RWPE1 (cell line): ENCODE results near the gene SRCAP.

Source experiments
- CTCF ChIA-PET: fragments of 350-600 bp; sonication (Branson Sonifier 250); formaldehyde crosslinking; extraction: SDS; loops from one replicate; lab custom pipeline; 2021; lab: Yijun Ruan, JAX
- POLR2A ChIA-PET: fragments of 400-600 bp; formaldehyde crosslinking; extraction: SDS; loops from one replicate; lab custom pipeline; 2020; ENCODE audit warnings: antibody characterized with exemption; ENCODE audit not compliant: low non-redundant PET; lab: Yijun Ruan, JAX
- DNase-seq: peaks from one replicate; pipeline ENCODE4 v3.0.0; 2012; ENCODE audit warnings: low spot score
- H3K27ac ChIP-seq: fragments of 450-650 bp; 2 replicates; pipeline ENCODE4 v1.5.1; 2017
- TF ChIP-seq, protein P1 (sequence below): fragments of 450-650 bp; conservative IDR thresholded peaks from 2 replicates; pipeline ENCODE4 v1.5.1; 2017; ENCODE audit warnings: low read depth, mild to moderate bottlenecking

The SRCAP gene

DNA sequence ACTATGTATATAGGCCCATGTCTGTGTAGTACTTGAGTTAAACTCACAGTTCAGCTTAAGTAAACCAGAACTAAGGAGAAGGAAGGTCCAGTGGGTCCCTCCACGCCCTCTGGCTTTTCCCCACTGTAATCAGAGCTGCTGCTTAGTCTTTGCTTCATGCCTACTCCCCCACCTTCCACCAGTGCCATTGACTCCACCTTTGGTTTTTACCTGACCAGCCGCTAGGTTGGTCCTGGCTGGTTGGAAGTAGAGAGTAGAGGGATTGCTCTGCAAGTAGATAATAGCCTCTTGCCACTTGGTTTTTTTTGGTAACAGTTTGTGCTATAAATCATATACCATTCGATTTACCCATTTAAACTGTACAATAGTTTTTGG lies 26.4 kb downstream of the SRCAP start:
- POLR2A ChIA-PET = interaction anchor here (0.5 kb wide), 1 partner anchor 17 kb away, joined by 7 read pairs; no protein-coding TSS in a partner anchor
- no peak overlapping the region for H3K27ac ChIP-seq
- DNase-seq = no peak
- TF ChIP-seq, protein P1, sequence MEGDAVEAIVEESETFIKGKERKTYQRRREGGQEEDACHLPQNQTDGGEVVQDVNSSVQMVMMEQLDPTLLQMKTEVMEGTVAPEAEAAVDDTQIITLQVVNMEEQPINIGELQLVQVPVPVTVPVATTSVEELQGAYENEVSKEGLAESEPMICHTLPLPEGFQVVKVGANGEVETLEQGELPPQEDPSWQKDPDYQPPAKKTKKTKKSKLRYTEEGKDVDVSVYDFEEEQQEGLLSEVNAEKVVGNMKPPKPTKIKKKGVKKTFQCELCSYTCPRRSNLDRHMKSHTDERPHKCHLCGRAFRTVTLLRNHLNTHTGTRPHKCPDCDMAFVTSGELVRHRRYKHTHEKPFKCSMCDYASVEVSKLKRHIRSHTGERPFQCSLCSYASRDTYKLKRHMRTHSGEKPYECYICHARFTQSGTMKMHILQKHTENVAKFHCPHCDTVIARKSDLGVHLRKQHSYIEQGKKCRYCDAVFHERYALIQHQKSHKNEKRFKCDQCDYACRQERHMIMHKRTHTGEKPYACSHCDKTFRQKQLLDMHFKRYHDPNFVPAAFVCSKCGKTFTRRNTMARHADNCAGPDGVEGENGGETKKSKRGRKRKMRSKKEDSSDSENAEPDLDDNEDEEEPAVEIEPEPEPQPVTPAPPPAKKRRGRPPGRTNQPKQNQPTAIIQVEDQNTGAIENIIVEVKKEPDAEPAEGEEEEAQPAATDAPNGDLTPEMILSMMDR = no peak
- CTCF ChIA-PET = no interaction called here

DNA sequence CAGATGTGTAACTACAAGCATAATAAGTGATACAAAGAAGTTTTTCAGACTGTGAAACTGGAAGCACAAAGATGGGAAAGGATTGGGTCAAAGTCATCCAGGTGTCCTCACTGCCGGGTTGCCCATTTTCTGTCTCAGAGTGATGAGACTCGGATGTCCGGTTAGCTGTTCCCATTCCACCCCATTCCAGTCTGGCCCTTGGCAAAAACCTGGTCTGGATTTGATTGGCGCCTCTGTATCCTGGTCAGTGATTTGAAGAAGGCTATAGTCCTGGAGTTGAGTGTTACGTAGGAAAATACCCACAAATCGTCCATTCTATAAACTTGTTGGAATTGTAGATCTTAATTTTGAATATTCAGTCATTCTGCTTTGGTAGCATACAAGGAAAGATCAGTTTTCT lies 29.4 kb downstream of the SRCAP start:
- no peak overlapping the region for H3K27ac ChIP-seq
- TF ChIP-seq, protein P1 = no peak
- CTCF ChIA-PET = no interaction called here
- DNase-seq = no peak
- POLR2A ChIA-PET = no interaction called here

DNA sequence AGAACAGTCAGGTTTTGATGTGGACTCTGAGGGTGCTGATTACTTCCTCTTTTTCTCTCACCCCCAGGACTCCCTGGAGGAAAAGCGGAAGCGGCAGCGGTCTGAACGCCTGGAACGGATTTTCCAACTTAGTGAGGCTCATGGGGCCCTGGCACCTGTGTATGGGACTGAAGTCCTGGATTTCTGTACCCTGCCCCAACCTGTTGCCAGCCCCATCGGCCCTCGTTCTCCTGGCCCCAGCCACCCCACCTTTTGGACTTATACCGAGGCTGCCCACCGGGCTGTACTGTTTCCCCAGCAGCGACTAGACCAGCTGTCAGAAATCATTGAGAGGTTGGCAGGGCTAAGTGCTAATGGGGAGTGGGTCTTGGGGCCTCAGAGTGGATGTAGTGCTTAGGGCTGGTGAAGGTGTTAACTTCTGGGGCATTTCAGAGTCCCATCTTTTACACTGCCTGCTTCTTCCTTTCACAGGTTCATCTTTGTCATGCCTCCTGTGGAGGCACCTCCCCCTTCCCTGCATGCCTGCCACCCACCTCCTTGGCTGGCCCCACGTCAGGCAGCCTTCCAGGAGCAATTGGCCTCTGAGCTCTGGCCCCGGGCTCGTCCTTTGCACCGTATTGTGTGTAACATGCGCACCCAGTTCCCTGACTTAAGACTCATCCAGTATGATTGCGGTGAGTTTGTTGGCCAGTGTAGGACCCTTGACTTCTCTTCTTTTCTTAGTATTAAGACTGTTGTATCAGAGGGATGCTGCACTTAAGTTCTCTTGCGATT lies 30.1 kb downstream of the SRCAP start:
- DNase-seq = no peak
- ChIA-PET CTCF (no interaction called here), POLR2A (no interaction called here)
- TF ChIP-seq, protein P1 = no peak
- H3K27ac ChIP-seq = peak overlapping the region; percentile 16; the same call in 1 of the 2 replicates

DNA sequence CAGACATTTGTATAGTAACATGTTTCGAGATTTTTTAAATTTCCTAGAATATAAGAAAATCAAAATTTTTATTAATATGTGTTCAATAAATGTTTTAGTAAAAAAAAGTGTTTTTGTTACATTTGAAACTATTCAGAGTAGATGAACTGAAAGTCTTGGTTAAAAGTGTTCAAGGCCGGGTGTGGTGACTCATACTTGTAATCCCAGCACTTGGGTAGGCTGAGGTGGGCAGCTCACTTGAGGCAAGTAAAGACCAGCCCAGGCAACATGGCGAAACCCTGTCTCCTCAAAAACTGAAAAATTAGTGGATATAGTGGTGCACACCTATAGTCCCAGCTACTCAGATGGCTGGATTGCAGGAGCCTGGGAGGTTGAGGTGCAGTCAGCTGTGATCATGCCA lies 32.4 kb downstream of the SRCAP start:
- POLR2A ChIA-PET = no interaction called here
- no peak for DNase-seq
- H3K27ac ChIP-seq = peak overlapping the region; percentile 71
- TF ChIP-seq, protein P1 = no peak
- CTCF ChIA-PET = no interaction called here

DNA sequence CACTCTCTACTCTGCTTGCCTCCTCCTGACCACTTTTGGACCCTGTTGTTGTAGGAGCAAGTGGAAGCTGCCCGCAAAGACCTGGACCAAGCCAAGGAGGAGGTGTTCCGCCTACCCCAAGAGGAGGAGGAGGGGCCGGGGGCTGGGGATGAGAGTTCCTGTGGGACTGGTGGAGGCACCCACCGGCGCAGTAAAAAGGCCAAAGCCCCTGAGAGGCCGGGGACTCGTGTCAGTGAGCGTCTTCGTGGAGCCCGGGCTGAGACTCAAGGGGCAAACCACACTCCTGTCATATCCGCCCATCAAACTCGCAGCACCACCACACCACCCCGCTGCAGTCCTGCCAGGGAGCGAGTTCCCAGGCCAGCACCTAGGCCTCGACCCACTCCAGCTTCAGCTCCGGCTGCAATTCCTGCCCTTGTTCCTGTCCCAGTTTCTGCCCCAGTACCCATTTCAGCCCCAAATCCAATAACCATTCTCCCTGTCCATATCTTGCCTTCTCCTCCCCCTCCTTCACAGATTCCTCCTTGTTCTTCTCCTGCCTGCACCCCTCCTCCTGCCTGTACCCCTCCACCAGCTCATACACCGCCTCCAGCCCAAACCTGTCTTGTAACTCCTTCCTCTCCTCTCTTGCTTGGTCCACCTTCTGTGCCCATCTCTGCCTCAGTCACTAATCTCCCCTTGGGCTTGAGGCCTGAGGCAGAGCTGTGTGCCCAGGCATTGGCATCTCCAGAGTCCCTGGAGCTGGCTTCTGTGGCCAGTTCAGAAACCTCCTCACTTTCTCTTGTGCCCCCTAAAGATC lies 38.2 kb downstream of the SRCAP start:
- TF ChIP-seq, protein P1 = no peak
- POLR2A ChIA-PET = no interaction called here
- H3K27ac ChIP-seq = peak overlapping the region; percentile 88
- CTCF ChIA-PET = no interaction called here
- DNase-seq = no peak

DNA sequence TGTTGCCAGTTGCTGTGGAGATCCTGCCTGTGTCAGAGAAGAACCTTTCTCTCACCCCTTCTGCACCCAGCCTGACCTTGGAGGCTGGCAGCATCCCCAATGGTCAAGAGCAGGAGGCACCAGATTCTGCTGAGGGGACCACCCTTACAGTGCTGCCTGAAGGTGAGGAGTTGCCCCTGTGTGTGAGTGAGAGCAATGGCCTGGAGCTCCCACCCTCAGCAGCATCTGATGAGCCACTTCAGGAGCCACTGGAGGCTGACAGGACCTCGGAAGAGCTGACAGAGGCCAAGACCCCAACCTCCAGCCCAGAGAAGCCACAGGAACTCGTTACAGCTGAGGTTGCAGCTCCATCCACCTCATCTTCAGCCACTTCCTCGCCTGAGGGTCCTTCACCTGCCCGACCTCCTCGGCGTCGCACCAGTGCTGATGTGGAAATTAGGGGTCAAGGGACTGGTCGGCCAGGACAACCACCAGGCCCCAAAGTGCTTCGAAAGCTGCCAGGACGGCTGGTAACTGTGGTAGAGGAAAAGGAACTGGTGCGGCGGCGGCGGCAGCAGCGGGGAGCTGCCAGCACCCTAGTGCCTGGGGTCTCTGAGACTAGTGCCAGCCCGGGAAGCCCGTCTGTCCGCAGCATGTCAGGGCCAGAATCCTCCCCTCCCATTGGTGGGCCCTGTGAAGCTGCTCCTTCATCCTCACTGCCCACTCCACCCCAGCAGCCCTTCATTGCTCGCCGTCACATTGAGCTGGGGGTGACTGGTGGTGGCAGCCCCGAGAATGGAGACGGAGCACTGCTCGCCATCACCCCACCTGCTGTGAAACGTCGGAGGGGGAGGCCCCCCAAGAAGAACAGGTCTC lies 39.0 kb downstream of the SRCAP start:
- DNase-seq = no peak
- POLR2A ChIA-PET = interaction anchor here (0.5 to 0.6 kb wide), 2 partner anchors 11 to 697 kb away, joined by 4 to 5 read pairs; no protein-coding TSS in a partner anchor
- TF ChIP-seq, protein P1 = no peak
- CTCF ChIA-PET = no interaction called here
- peak overlapping the region; percentile 88 for H3K27ac ChIP-seq
